CD4-positive, alpha-beta T cell treated with Interleukin-10 for 1 hour (primary cell): ENCODE measurements around the gene CCSER1.
"Not testable (repeated sequence)": the region's sequence is repeated elsewhere in the genome, so short reads cannot be mapped to it uniquely, and the experiment has no call there.

Source experiments
- DNase-seq: peaks from one replicate; pipeline ENCODE4 v3.0.0-alpha.2; 2020

The CCSER1 gene

DNA sequence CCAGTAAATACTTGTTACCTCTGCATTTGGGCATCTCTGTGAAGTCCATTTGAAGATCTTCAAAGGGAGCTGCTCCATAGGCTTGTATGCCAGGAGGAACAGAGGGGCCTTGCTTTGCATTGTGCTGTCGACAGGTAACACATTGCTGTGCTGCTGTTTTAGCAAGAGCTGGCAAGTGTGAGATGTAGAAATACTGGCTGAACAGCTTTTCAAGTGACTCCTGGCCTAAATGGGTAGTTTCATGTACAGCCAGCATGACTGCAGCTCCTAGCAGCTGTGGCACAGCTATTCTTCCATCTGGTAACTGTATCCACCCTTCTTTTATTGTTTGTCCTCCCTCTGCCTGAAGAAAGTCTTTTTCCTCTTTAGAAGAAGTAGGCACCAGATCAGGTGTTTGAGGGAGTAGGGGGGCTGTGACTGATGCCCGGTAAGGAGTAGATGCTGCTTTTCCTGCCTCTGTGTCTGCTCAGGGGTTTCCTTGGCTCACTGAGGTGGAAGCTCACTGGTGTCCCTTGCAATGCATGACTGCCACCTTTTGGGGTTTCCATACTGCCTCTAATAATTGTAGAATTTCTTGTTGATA lies 965.3 kb downstream of the CCSER1 start:
- no peak for DNase-seq

DNA sequence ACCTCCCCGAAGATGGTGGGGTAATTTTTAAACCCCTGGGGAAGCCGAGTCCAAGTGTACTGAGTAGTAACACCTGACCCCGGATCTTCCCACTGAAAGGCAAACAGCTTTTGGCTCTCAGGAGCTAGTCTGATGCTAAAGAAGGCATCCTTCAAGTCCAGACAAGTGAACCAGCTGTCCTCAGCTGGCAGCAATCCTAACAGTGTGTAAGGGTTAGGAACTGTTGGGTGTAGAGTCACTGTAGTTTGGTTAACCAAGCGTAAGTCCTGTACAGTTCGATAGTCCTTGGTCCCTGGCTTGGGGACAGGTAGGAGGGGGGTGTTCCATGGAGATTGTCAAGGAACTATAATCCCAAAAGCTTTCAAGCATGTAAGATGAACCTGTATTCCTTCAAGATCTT lies 967.0 kb downstream of the CCSER1 start:
- not testable (repeated sequence) for DNase-seq

DNA sequence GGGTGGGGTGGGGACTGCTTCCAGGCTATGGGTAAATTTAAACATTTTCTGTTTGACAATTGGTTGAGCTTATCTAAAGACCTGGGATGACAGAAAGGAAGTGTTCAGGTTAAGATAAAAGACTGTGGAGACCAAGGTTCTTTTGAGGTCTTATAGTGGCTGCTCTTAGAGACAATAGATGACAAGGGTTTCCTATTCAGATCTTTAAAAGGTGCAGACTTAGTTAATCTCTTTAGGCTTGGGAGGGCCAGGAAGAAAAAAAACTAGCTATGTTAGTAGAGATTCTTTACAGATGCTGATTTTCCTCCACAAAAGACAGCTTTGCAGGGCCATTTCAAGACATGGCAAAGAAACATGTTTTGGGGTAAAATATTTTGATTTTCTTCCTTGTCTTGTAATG lies 972.5 kb downstream of the CCSER1 start:
- no peak for DNase-seq

- no peak for DNase-seq
Observed at GRCh38 chr4:91108751-91109150, 981.6 kb downstream of the CCSER1 start.

GRCh38 chr4:91111556-91111955 lies 984.4 kb downstream of the CCSER1 start:
- no peak for DNase-seq

GRCh38 chr4:91113130-91113706 lies 986.0 kb downstream of the CCSER1 start:
- no peak for DNase-seq

DNA sequence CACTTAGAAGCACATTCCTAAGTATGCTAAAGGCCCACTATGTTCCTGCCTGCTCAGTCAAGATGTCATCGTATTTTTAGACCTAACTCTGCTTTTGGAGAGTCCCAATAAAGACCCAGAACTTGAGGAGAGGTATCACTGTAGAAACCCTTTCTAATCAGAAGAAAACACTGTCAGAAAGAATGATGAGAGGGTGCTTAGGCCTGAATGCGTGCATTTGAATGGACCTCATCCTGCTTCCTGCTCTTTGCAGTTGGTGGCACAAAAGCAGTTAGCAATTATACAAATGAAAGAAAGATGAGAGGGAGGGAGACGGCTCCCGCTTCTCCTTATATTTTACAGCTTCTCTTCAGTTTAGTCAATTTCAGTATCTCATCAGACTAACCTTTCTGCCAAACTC lies 987.2 kb downstream of the CCSER1 start:
- DNase-seq: no peak

DNA sequence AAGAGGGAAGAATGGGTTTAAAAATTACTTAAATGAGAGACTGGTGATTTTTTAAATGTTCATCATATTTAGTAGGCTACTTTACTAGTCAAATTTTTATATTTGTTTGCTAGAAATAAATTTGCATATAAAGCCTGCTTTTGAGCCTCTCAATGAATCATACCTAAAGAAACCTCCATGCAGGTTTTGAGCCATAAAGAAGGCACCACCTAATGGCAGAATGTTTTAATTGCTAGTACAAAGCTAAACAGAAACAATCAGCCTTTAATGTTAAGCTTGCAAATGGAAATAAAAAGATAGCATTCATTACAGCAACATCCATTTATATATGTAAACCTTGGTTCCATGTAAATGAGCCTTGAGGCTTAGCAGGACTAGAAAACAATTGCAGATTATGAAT lies 989.7 kb downstream of the CCSER1 start:
- no peak for DNase-seq

GRCh38 chr4:91118597-91118996 lies 991.4 kb downstream of the CCSER1 start:
- no peak for DNase-seq

- DNase-seq: no peak
Observed at GRCh38 chr4:91123742-91124141, 996.5 kb downstream of the CCSER1 start.

- no peak for DNase-seq
Observed at GRCh38 chr4:91127192-91127591, 1000.0 kb downstream of the CCSER1 start.

GRCh38 chr4:91127831-91128230 lies 1000.6 kb downstream of the CCSER1 start:
- no peak for DNase-seq

DNA sequence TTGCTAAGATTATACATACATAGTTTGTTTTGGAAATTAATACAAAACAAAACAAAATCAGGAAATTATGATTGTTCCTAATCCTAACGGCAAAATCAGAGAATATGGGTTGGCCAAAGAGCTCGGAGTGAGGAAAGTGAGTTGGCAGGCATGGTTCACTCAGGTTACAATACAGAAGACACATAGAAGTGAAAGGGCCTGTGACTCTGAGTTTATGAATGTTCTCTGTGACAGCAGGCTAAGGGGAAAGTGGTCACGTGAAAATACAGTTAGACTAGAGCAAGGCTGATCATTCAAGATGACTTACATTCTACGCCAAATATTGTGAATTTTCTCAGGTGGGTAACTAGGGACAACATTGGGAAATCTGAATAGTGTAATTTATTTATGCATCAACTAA lies 1001.3 kb downstream of the CCSER1 start:
- no peak for DNase-seq

GRCh38 chr4:91147067-91147466 lies 1019.9 kb downstream of the CCSER1 start:
- DNase-seq: no peak

DNA sequence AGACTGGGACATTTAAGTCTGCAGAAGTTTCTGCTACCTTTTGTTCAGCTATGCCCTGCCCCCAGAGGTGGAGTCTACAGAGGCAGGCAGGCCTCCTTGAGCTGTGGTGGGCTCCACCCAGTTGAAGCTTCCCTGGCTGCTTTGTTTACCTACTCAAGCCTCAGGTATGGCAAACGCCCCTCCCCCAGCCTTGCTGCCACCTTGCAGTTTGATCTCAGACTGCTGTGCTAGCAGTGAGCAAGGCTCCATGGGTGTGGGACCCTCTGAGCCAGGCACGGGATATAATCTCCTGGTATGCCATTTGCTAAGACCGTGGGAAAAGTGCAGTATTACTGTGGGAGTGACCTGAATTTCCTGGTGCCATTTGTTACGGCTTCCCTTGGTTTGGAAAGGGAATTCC lies 1026.8 kb downstream of the CCSER1 start:
- not testable (repeated sequence) for DNase-seq

- not testable (repeated sequence) for DNase-seq
Observed at GRCh38 chr4:91167864-91168653, 1040.9 kb downstream of the CCSER1 start.

DNA sequence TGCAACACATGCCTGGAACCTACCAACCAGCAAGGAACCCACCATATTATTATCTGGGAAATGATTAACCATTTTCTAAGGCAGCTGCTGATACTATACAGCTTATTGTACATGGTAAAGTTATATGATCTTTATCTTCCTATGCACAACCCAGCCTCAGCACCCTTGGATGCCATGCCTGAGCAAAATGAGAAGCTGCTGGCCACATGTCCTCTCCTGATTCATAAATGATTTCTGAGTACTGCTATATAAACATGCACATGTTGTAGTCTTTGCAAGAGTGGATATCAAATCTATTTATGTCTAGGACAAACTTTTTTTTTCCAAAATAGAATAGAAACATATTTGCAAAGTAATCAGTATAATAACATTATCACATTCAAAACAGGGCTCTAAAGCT lies 1043.6 kb downstream of the CCSER1 start:
- no peak for DNase-seq

DNA sequence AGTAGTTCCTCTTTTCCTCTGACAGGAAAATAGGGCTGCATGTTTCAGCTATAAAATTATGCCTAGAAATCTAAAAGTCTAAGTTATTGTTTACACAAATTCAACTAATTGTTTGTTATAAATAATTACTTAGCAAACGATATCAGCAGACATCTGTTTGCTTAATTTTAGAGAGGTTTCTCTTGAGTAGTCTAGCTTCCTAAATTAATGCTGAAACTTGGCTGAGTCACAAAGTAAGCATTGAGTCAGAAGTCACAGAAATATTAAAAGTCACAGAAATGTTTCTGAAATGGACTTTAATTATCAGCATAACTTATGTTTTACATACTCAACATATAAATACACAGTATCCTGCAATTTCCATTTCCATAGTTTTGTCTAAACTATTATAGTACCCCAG lies 1044.0 kb downstream of the CCSER1 start:
- no peak for DNase-seq

- not testable (repeated sequence) for DNase-seq
Observed at GRCh38 chr4:91185061-91185460, 1057.9 kb downstream of the CCSER1 start.

DNA sequence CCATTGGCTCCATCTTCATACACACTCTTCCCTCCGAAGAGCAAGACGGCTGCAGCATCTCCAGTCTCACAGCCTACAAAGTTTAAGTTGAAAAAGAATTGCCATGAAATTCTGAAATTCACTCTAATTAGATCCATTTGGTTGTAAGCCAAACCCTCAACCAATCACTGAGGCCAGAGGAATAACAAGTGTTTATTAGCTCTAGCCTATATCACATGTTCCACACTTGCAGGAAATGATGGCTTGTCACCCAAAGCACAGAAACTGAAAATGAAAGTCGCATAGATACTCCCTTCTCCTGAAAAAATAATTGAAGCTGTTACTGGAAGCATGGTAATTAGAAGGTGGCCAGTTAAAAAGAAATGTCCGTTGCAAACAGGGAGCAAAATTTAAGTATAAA lies 1071.8 kb downstream of the CCSER1 start:
- DNase-seq: no peak

DNA sequence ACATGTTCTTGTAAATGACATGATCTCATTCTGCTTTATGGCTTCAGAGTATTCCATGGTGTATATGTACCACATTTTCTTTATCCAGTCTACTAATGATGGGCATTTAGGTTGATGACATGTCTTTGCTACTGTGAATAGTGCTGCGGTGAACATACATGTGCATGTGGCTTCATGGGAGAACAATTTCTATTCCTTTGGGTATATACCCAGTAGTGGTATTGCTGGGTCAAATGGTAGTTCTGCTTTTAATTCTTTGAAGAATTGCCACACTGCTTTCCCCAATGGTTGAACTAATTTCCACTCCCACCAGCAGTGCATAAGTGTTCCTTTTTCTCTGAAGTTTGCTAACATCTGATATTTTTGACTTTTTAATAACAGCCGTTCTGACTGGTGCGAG lies 1080.3 kb downstream of the CCSER1 start:
- DNase-seq: no peak

DNA sequence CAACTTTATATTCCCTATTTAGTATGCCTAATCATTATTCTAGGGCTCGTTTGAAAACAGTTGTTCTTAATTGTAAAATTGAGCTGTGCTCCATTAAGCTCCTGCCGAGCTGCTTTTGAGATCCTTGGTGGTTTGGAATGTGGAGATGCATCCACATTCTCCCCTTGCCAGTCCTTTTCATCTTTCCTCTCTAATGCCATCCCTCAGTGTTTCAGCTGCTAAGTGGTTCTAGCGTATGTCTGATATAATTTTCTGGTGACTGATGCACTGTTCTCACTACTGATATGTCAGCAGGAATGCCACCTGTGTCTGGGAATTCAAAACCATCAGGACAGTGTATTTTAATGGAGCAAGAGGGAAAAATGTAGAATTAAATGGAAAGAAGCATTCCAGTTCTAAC lies 1085.0 kb downstream of the CCSER1 start:
- no peak for DNase-seq

DNA sequence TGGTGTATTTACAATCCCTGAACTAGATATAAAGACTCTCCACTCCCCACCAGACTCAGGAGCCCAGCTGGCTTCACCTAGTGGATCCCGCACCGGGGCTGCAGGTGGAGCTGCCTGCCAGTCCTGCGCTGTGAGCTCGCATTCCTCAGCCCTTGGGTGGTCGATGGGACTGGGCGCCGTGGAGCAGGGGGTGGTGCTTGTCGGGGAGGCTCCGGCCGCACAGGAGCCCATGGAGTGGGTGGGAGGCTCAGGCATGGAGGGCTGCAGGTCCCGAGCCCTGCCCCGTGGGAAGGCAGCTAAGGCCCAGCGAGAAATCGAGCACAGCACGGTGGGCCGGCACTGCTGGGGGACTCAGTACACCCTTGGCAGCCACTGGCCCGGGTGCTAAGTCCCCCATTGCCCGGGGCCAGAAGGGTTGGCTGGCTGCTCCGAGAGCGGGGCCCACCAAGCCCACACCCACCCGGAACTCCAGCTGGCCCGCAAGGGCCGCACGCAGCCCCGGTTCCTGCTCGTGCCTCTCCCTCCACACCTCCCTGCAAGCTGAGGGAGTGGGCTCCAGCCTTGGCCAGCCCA lies 1090.7 kb downstream of the CCSER1 start:
- not testable (repeated sequence) for DNase-seq

GRCh38 chr4:91220315-91220714 lies 1093.1 kb downstream of the CCSER1 start:
- DNase-seq: no peak
